ENCODE results near the gene LRRC52. TPM values are rescaled to one million over a fixed set of nuclear protein-coding genes. Genes with fewer than 3 reads are reported as not detected.

Gene LRRC52, protein sequence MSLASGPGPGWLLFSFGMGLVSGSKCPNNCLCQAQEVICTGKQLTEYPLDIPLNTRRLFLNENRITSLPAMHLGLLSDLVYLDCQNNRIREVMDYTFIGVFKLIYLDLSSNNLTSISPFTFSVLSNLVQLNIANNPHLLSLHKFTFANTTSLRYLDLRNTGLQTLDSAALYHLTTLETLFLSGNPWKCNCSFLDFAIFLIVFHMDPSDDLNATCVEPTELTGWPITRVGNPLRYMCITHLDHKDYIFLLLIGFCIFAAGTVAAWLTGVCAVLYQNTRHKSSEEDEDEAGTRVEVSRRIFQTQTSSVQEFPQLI
- not detected for polyA plus RNA-seq

- no peaks in the 10 kb centered on the region for H3K4me1 Mint-ChIP-seq
- peaks cover 0 to 3% (median 0%) of the 10 kb centered on the region in 3 donors for H3K9me3 Mint-ChIP-seq
- H3K36me3 Mint-ChIP-seq = no peaks in the 10 kb centered on the region
- no peak within 1 kb of the TSS for H3K27ac Mint-ChIP-seq
- H3K4me3 Mint-ChIP-seq = no peak within 1 kb of the TSS
- H3K27me3 Mint-ChIP-seq = peaks cover 16% of the 10 kb centered on the region
Observed at GRCh38 chr1:165543532-165544438, at the start of gene LRRC52. Gene LRRC52 (plus strand): TSS chr1:165544000. CDS start chr1:165544297, 297 bp downstream.

- Mint-ChIP-seq H3K9me3 (no peaks in the 10 kb centered on the region), H3K4me3 (peak overlapping the region in 2 of 4 donors; percentile 1 to 15), H3K36me3 (peaks cover 1% of the 10 kb centered on the region), H3K27me3 (peaks cover 9% of the 10 kb centered on the region), H3K4me1 (peaks cover 0 to 5% (median 1%) of the 10 kb centered on the region in 3 donors), H3K27ac (no peak overlapping the region)
Observed at GRCh38 chr1:165494949-165495857, 48.6 kb upstream of the LRRC52 start.

DNA sequence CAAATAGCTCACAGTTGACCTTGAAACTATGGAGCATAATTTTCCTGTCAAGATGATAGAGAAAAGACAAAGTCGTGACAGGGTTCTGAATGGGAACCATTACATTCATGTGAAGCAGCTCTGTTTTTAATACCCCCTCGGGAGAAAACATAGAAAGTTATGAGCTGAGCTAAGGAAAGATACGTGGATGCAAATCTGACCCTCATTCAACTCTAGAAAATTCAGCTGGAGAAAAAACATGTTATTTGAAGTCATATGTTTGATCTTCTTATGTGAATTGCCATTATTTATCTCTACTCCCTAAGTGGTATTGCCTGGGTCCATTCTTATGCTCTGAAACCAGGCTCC lies 48.0 kb upstream of the LRRC52 start:
- Mint-ChIP-seq H3K4me3 (no peak overlapping the region), H3K36me3 (no peaks in the 10 kb centered on the region), H3K27me3 (peaks cover 11% of the 10 kb centered on the region), H3K27ac (no peak overlapping the region), H3K9me3 (no peaks in the 10 kb centered on the region), H3K4me1 (peaks cover 0 to 5% (median 1%) of the 10 kb centered on the region in 3 donors)

GRCh38 chr1:165496501-165496900 lies 47.3 kb upstream of the LRRC52 start:
- H3K4me3 Mint-ChIP-seq = no peak overlapping the region
- peaks cover 11% of the 10 kb centered on the region for H3K27me3 Mint-ChIP-seq
- no peaks in the 10 kb centered on the region for H3K36me3 Mint-ChIP-seq
- peaks cover 0 to 5% (median 1%) of the 10 kb centered on the region in 3 donors for H3K4me1 Mint-ChIP-seq
- H3K9me3 Mint-ChIP-seq = no peaks in the 10 kb centered on the region
- no peak overlapping the region for H3K27ac Mint-ChIP-seq

DNA sequence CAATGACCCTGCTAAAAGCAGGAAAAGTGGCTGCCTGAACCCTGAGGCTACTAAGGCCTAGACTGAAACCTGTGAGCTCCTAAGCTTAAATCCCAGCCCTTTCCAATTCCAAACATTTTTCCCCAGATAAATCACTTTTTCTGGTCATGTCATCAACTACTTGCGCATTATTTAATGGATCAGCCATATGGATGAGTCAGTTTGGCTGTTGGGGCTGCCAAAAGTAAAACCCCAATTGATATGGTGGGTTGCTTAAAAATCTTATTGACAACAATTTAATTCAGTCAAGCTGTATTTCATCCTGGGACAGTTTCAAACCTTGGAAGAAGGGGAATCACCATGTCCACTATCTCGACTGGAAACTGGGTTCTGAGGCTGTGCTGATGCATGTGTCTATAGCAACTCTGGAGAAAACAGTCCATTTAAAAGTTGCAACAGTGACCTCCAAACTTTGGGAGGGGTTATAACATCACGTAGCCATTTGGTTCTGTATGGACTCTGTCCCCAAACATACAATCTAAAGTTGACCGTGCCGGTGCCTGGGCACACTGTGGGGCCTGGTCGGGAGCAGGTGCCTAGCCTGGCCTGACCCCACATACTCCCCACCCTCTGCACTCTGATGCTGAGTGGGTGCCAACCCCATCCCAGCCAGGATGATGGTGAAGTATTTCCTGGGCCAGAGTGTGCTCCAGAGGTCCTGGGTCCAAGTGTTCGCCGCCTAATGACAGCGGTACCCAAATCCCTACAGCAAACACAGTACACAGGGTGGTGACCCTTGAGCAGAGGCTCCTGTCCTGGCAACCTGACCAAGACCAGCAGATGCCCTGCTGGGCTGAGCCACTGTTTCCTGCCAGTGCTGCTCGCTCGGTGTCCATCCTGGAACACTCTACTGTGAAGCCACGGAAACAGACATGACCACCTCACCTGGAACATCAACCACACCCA lies 46.5 kb upstream of the LRRC52 start:
- no peaks in the 10 kb centered on the region for H3K36me3 Mint-ChIP-seq
- H3K4me1 Mint-ChIP-seq = peaks cover 0 to 5% (median 1%) of the 10 kb centered on the region in 3 donors
- no peak overlapping the region for H3K4me3 Mint-ChIP-seq
- H3K27ac Mint-ChIP-seq = no peak overlapping the region
- no peaks in the 10 kb centered on the region for H3K9me3 Mint-ChIP-seq
- peaks cover 11% of the 10 kb centered on the region for H3K27me3 Mint-ChIP-seq

DNA sequence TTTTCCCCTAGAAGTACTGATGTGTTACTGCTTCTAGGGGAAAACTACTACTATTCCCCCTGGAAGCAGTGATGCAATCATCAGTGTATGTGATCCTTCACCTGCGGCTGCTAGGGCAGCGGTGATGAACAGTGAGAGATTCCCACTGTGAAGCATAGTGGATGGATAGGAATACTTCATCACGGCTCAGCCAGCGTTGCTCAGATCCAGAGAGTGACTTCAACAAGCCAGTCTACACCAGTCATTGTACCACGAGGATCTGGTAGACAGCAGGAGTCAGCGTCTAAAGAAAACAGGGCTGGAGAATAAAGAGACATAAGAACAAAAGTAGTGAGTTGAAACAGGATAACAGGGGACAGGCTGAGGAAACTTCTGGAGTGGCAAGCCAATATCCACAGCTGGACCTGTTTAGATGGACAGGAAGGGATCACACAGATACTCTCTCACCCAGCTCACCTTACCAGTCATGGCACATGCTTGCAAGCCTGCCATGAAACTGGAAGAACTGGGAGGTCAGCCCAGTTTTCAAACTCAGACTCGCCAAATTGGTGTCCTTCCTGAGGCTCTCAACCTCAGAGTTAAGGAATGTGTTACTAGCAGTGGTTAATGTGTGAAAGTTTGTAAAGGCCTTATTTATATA lies 42.4 kb upstream of the LRRC52 start:
- H3K27ac Mint-ChIP-seq = no peak overlapping the region
- no peaks in the 10 kb centered on the region for H3K4me1 Mint-ChIP-seq
- peaks cover 2% of the 10 kb centered on the region for H3K27me3 Mint-ChIP-seq
- no peaks in the 10 kb centered on the region for H3K36me3 Mint-ChIP-seq
- no peaks in the 10 kb centered on the region for H3K9me3 Mint-ChIP-seq
- no peak overlapping the region for H3K4me3 Mint-ChIP-seq

DNA sequence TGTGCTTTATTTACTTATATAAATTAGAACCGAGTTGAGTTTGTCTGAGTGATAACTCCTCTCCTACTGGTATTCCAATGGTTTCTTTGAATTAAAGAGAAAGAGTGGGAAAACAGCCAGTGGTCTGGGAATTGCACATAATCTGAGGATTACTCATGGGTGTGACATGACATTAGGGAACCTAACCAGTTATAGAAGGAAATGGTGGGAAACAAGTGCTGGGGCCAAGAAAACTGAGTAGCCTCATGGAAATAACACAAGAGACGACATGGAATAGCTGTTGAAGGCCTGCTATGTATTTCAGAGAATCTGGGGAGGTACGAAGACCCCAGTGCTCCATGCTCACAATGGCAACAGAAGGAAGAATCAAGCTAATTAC lies 41.8 kb upstream of the LRRC52 start:
- Mint-ChIP-seq H3K9me3 (no peaks in the 10 kb centered on the region), H3K4me1 (no peaks in the 10 kb centered on the region), H3K27ac (no peak overlapping the region), H3K27me3 (peaks cover 2% of the 10 kb centered on the region), H3K4me3 (no peak overlapping the region), H3K36me3 (no peaks in the 10 kb centered on the region)

GRCh38 chr1:165507570-165507969 lies 36.2 kb upstream of the LRRC52 start:
- no peak overlapping the region for H3K4me3 Mint-ChIP-seq
- H3K9me3 Mint-ChIP-seq = no peaks in the 10 kb centered on the region
- no peaks in the 10 kb centered on the region for H3K4me1 Mint-ChIP-seq
- peaks cover 4% of the 10 kb centered on the region for H3K27me3 Mint-ChIP-seq
- H3K36me3 Mint-ChIP-seq = no peaks in the 10 kb centered on the region
- no peak overlapping the region for H3K27ac Mint-ChIP-seq

DNA sequence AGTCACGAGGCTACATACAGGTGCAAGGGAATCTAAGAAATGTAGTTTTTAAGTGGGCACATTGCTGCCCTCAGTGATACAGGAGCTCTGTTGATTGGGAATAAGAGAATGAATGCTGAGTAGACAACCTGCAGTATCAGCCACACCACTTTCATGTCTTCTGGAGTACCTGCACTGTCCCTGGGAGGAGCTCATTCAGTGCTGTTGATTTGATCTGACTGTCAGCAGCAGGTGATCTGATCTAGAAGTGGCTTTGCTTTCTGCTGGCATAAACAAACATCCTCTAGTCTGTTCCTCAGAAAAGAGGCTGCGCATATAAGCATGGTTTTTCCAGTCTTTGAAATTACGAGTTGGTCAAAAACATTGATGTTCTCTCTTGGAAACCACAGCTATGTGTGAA lies 35.5 kb upstream of the LRRC52 start:
- no peak overlapping the region for H3K4me3 Mint-ChIP-seq
- no peaks in the 10 kb centered on the region for H3K36me3 Mint-ChIP-seq
- H3K27me3 Mint-ChIP-seq = peaks cover 4% of the 10 kb centered on the region
- no peaks in the 10 kb centered on the region for H3K4me1 Mint-ChIP-seq
- H3K9me3 Mint-ChIP-seq = no peaks in the 10 kb centered on the region
- H3K27ac Mint-ChIP-seq = no peak overlapping the region

GRCh38 chr1:165512816-165513215 lies 31.0 kb upstream of the LRRC52 start:
- Mint-ChIP-seq H3K27me3 (peaks cover 4% of the 10 kb centered on the region), H3K9me3 (no peaks in the 10 kb centered on the region), H3K36me3 (no peaks in the 10 kb centered on the region), H3K4me1 (no peaks in the 10 kb centered on the region), H3K4me3 (no peak overlapping the region), H3K27ac (no peak overlapping the region)

DNA sequence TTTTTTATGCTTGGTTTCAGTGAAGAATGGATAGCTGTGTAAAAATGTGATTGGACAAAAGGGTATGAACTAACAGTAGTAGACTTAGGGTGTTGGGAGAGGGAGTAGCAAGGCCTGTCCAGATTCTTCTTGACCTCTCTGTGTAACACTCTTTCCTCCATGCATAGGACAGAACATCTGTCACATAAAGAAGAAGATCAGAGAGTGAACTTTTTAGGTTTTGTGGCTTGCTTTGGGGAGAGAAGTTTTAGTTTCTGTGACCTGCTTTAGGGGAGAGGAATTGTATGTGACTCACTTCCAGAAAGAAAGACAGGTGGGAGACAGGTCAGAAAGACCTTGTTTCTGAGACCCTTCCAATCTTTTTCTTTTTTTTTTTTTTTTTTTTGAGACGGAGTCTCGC lies 27.3 kb upstream of the LRRC52 start:
- H3K27ac Mint-ChIP-seq = no peak overlapping the region
- peaks cover 1 to 21% (median 5%) of the 10 kb centered on the region in 3 donors for H3K9me3 Mint-ChIP-seq
- no peak overlapping the region for H3K4me3 Mint-ChIP-seq
- no peaks in the 10 kb centered on the region for H3K4me1 Mint-ChIP-seq
- no peaks in the 10 kb centered on the region for H3K27me3 Mint-ChIP-seq
- peaks cover 4% of the 10 kb centered on the region for H3K36me3 Mint-ChIP-seq

- Mint-ChIP-seq H3K4me1 (no peaks in the 10 kb centered on the region), H3K9me3 (peaks cover 1 to 36% (median 9%) of the 10 kb centered on the region in 3 donors), H3K27me3 (peaks cover 8% of the 10 kb centered on the region), H3K4me3 (no peak overlapping the region), H3K27ac (peak overlapping the region in 1 of 3 donors; percentile 14), H3K36me3 (peaks cover 4% of the 10 kb centered on the region)
Observed at GRCh38 chr1:165520646-165521045, 23.2 kb upstream of the LRRC52 start.

- Mint-ChIP-seq H3K36me3 (peaks cover 1% of the 10 kb centered on the region), H3K4me1 (no peaks in the 10 kb centered on the region), H3K27ac (no peak overlapping the region), H3K9me3 (peaks cover 1 to 25% (median 11%) of the 10 kb centered on the region in 3 donors), H3K4me3 (no peak overlapping the region), H3K27me3 (peaks cover 24% of the 10 kb centered on the region)
Observed at GRCh38 chr1:165524639-165525285, 19.0 kb upstream of the LRRC52 start.

Measured in IgD-negative memory B cell (primary cell).